ENCODE measurements around the gene ZBED1. TPM values are rescaled to one million over a fixed set of nuclear protein-coding genes. Genes with fewer than 3 reads are reported as not detected.

ZBED1 gene
- total and polyA plus RNA-seq, 7 experiments from 2014 or later: 23.7 to 44.3 (median 29.0) TPM

DNA sequence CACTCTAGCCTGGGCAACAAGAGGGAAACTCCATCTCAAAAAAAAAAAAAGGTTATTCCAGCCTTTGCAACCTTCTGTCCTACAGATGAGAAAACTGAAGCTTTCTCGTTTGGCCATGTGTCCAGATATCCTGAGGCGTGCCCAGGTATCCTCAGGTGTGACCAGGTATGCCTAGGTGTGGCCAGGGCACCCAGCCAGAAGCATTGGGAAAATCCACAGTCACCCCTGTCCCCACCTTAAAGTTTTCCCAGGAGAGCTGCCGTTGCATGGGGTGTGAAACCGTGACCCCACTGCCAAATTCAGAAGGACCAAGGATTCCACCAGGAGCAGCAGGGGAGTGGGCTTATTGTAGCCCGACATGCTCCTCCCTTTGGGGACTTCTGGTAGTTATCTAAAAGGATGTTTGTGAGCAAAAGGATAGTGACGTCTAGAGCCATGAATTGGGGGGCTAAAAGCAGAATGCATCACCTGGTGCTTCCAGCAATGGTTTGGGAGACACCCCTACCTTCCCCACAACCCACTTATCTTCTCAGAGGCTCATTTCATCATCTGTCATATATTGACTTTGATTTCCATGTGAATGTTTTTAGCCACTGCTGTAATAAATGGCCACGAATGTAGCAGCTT, 4.0 kb upstream of the ZBED1 start:
- H3K27me3 ChIP-seq (ENCODE audit: control insufficient read depth in 2 of 2, insufficient read depth in 2 of 2, low read length in 2 of 2): no peaks in the 10 kb centered on the region
- no peaks in the 10 kb centered on the region for H3K9me3 Mint-ChIP-seq
- no peaks in the 10 kb centered on the region for H3K36me3 Mint-ChIP-seq
- H3K4me1 ChIP-seq (ENCODE audit: control insufficient read depth in 2 of 2, insufficient read depth in 2 of 2, low read length in 2 of 2): no peaks in the 10 kb centered on the region
- intact Hi-C loops (cut with micrococcal nuclease): loop anchor here (5.0 kb wide), 3 partner anchors 102 to 843 kb away; no protein-coding TSS in a partner anchor
- no peak for DNase-seq
- ChIA-PET CTCF (no interaction called here), POLR2A (no interaction called here)
- H3K4me3 Mint-ChIP-seq: no peak overlapping the region
- H3K4me1 Mint-ChIP-seq: peaks cover 0 to 12% (median 3%) of the 10 kb centered on the region in 7 donors
- no peak for ATAC-seq
- no peak overlapping the region for H3K4me3 ChIP-seq (ENCODE audit: low read length)
- H3K27ac Mint-ChIP-seq: peak overlapping the region in 1 of 9 donors; percentile 47
- no peaks in the 10 kb centered on the region for H3K36me3 ChIP-seq (ENCODE audit: control insufficient read depth in 2 of 3, insufficient read depth in 3 of 3, low read length in 3 of 3)
- no peaks in the 10 kb centered on the region for H3K9me3 ChIP-seq (ENCODE audit: control insufficient read depth in 2 of 3, low read length in 3 of 3)
- H3K27ac ChIP-seq (ENCODE audit: low read depth, low read length): no peak overlapping the region
- peaks cover 0 to 4% (median 0%) of the 10 kb centered on the region in 5 donors for H3K27me3 Mint-ChIP-seq

- intact Hi-C loops (cut with micrococcal nuclease): loop anchor here (5.0 kb wide), 3 partner anchors 103 to 842 kb away; no protein-coding TSS in a partner anchor
- H3K4me3 Mint-ChIP-seq: peak overlapping the region in 3 of 10 donors; percentile 0 to 71 (median 21)
- Histone ChIP-seq H3K4me1 (ENCODE audit: control insufficient read depth in 2 of 2, insufficient read depth in 2 of 2, low read length in 2 of 2) (peaks cover 0 to 7% of the 10 kb centered on the region in 2 donors), H3K27me3 (ENCODE audit: control insufficient read depth in 2 of 2, insufficient read depth in 2 of 2, low read length in 2 of 2) (no peaks in the 10 kb centered on the region), H3K36me3 (ENCODE audit: control insufficient read depth in 2 of 3, insufficient read depth in 3 of 3, low read length in 3 of 3) (no peaks in the 10 kb centered on the region), H3K27ac (ENCODE audit: low read depth, low read length) (no peak overlapping the region), H3K9me3 (ENCODE audit: control insufficient read depth in 2 of 3, low read length in 3 of 3) (no peaks in the 10 kb centered on the region), H3K4me3 (ENCODE audit: low read length) (no peak overlapping the region)
- ChIA-PET CTCF (no interaction called here), POLR2A (no interaction called here)
- H3K27me3 Mint-ChIP-seq: peaks cover 0 to 3% (median 0%) of the 10 kb centered on the region in 5 donors
- no peak for ATAC-seq
- peaks cover 2 to 20% (median 13%) of the 10 kb centered on the region in 7 donors for H3K4me1 Mint-ChIP-seq
- no peaks in the 10 kb centered on the region for H3K9me3 Mint-ChIP-seq
- H3K36me3 Mint-ChIP-seq: peaks cover 0 to 2% (median 0%) of the 10 kb centered on the region in 5 donors
- peak overlapping the region in 7 of 9 donors; percentile 18 to 64 (median 31) for H3K27ac Mint-ChIP-seq
- no peak for DNase-seq
These were observed 3.1 kb upstream of the ZBED1 start for GRCh38 chrX:2503591-2504500.

DNA sequence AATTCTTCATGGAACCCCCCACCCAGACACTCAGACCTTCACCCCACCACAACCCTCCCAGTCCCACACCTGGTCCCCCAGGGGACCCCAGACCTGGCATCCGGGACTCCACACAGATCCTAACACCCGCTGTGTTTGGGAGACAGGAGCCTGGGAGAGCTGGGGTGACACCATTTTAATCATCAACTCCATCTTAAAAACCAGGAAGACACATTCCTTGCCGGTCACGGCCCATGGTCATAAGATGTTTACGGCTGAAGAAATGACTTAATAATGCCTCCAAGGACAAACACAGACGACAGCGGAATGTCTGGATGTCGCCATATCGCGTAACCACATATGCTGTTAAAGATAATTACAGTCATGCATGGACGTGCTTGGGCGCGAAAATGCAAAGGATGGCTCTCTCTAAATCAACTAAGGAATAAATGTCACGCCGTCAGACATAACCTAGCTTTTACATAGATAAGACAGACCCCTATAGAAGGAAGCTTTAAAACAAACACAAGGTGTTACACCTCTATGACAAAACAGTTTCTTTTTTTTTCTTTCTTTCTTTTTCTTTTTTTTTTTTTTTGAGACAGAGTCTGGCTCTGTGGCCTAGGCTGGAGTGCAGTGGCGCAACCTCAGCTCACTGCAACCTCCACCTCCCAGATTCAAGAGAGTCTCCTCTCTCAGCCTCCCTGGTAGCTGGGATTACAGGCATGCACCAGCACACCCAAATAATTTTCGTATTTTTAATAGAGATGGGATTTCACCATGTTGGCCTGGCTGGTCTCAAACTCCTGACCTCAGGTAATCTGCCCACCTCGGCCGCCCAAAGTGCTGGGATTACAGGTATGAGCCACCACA, 2.1 kb upstream of the ZBED1 start:
- Mint-ChIP-seq H3K4me1 (peaks cover 12 to 25% (median 21%) of the 10 kb centered on the region in 7 donors), H3K9me3 (no peaks in the 10 kb centered on the region), H3K27me3 (no peaks in the 10 kb centered on the region), H3K4me3 (peak overlapping the region in 5 of 10 donors; percentile 2 to 88 (median 39)), H3K27ac (peak overlapping the region; percentile 14 to 87 (median 53)), H3K36me3 (peaks cover 0 to 4% (median 0%) of the 10 kb centered on the region in 5 donors)
- DNase-seq (no peak), ATAC-seq (no peak)
- ChIA-PET CTCF (no interaction called here), POLR2A (no interaction called here)
- Histone ChIP-seq H3K27me3 (ENCODE audit: control insufficient read depth in 2 of 2, insufficient read depth in 2 of 2, low read length in 2 of 2) (no peaks in the 10 kb centered on the region), H3K4me3 (ENCODE audit: low read length) (no peak overlapping the region), H3K27ac (ENCODE audit: low read depth, low read length) (no peak overlapping the region), H3K36me3 (ENCODE audit: control insufficient read depth in 2 of 3, insufficient read depth in 3 of 3, low read length in 3 of 3) (no peaks in the 10 kb centered on the region), H3K4me1 (ENCODE audit: control insufficient read depth in 2 of 2, insufficient read depth in 2 of 2, low read length in 2 of 2) (peaks cover 0 to 10% of the 10 kb centered on the region in 2 donors), H3K9me3 (ENCODE audit: control insufficient read depth in 2 of 3, low read length in 3 of 3) (no peaks in the 10 kb centered on the region)
- intact Hi-C loops (cut with micrococcal nuclease): loop anchor here (5.0 kb wide), 3 partner anchors 104 to 841 kb away; no protein-coding TSS in a partner anchor

DNA sequence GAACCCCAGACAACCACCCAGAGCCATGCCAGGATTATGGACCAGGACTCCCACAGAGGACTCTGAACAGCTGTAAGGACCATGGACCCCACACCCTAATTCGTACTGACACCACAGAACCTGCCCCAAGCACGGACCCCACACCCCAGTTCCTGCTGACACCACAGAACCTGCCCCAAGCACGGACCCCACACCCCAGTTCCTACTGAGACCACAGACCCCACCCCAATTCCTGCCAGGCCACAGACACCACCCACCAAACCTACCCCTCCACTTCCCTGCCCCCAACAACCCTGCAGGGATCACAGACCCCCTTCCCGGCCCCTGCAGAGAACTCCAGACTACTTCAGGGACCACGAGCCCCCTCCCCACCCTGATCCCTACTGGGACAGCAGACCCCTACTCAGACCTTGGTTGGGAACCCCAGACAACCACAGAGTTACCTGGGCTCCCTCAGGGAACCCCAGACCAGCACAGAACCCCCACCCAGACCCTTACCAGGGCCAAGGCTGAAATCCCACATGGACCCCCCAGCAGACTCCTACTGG, 1.4 kb upstream of the ZBED1 start:
- Mint-ChIP-seq H3K27me3 (no peaks in the 10 kb centered on the region), H3K4me1 (peaks cover 15 to 32% (median 26%) of the 10 kb centered on the region in 7 donors), H3K27ac (peak overlapping the region in 8 of 9 donors; percentile 69 to 86 (median 78)), H3K36me3 (peaks cover 0 to 4% (median 0%) of the 10 kb centered on the region in 5 donors), H3K4me3 (peak overlapping the region; percentile 41 to 88 (median 73)), H3K9me3 (no peaks in the 10 kb centered on the region)
- intact Hi-C loops (cut with micrococcal nuclease): loop anchor here (5.0 kb wide), 3 partner anchors 105 to 840 kb away; no protein-coding TSS in a partner anchor
- Histone ChIP-seq H3K9me3 (ENCODE audit: control insufficient read depth in 2 of 3, low read length in 3 of 3) (no peaks in the 10 kb centered on the region), H3K4me3 (ENCODE audit: low read length) (no peak overlapping the region), H3K36me3 (ENCODE audit: control insufficient read depth in 2 of 3, insufficient read depth in 3 of 3, low read length in 3 of 3) (no peaks in the 10 kb centered on the region), H3K27ac (ENCODE audit: low read depth, low read length) (no peak overlapping the region), H3K27me3 (ENCODE audit: control insufficient read depth in 2 of 2, insufficient read depth in 2 of 2, low read length in 2 of 2) (no peaks in the 10 kb centered on the region), H3K4me1 (ENCODE audit: control insufficient read depth in 2 of 2, insufficient read depth in 2 of 2, low read length in 2 of 2) (peaks cover 0 to 10% of the 10 kb centered on the region in 2 donors)
- ATAC-seq (no peak), DNase-seq (no peak)
- CTCF ChIA-PET: no interaction called here
- POLR2A ChIA-PET: no interaction called here

- no peaks in the 10 kb centered on the region for H3K36me3 ChIP-seq (ENCODE audit: control insufficient read depth in 2 of 3, insufficient read depth in 3 of 3, low read length in 3 of 3)
- ATAC-seq (no peak), DNase-seq (no peak)
- Mint-ChIP-seq H3K4me1 (peaks cover 15 to 35% (median 26%) of the 10 kb centered on the region in 7 donors), H3K4me3 (peak overlapping the region; percentile 41 to 88 (median 73)), H3K27me3 (no peaks in the 10 kb centered on the region), H3K27ac (peak overlapping the region; percentile 26 to 86 (median 76)), H3K36me3 (peaks cover 0 to 4% (median 0%) of the 10 kb centered on the region in 5 donors), H3K9me3 (no peaks in the 10 kb centered on the region)
- CTCF ChIA-PET: no interaction called here
- no peaks in the 10 kb centered on the region for H3K9me3 ChIP-seq (ENCODE audit: control insufficient read depth in 2 of 3, low read length in 3 of 3)
- peak overlapping the region; percentile 77 for H3K27ac ChIP-seq (ENCODE audit: low read depth, low read length)
- H3K4me3 ChIP-seq (ENCODE audit: low read length): no peak overlapping the region
- H3K4me1 ChIP-seq (ENCODE audit: control insufficient read depth in 2 of 2, insufficient read depth in 2 of 2, low read length in 2 of 2): peaks cover 0 to 10% of the 10 kb centered on the region in 2 donors
- no peaks in the 10 kb centered on the region for H3K27me3 ChIP-seq (ENCODE audit: control insufficient read depth in 2 of 2, insufficient read depth in 2 of 2, low read length in 2 of 2)
- POLR2A ChIA-PET: no interaction called here
- intact Hi-C loops (cut with micrococcal nuclease): loop anchor here (2.0 to 5.0 kb wide), 5 partner anchors 106 to 841 kb away; no protein-coding TSS in a partner anchor
These were observed 855 bp upstream of the ZBED1 start for GRCh38 chrX:2501559-2502102.
